ENCODE measurements around the gene GALNTL6.
"Not testable (repeated sequence)": the region's sequence is repeated elsewhere in the genome, so short reads cannot be mapped to it uniquely, and the experiment has no call there.

The GALNTL6 gene

DNA sequence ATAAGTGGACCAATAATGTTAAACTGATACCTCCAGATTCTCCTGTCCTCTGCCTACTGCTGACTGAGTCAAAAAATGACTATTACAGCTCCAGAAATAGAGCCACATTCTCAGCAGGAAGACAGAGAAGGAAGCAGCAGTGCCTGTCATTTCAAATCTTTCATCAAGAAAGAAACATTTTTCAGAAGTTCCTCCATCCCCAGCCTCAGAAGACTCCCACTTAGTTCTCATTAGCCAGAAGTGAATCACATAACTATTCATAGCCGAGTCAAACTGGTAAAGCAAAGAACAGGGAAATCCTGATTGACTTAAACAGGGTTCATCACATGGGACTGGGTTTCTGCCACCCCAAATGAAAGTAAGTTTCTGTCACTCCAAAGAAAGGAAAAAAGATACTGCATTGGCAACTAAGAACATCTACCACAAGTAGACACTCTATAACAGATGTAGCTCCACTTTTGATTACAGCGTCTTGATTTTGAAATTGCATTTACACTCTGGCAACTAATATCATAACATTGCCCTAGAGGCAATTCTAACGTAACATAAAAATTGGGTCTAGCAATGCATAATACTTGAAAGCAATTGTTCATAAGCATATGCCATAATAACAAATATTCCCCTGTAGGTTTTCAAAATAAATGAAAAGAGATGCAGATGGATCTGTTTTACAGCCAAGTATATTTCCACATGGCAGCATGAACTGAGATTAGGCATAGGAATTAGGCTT lies 599.8 kb downstream of the GALNTL6 start:
- DNase-seq = no peak

DNA sequence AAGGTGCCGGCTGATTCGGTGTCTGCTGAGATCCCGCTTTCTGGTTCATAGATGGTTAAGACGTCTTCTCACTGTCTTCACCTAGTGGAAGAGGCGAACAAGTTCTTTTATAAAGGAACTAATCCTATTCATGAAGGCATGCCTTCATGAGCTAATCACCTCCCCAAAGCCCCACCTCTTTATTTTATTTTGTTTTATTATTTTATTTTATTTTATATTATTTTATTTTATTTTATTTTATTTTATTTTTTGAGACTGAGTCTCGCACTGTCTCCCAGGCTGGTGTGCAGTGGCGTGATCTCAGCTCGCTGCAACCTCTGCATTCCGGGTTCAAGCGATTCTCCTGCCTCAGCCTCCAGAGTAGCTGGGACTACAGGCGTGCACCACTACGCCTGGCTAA lies 615.8 kb downstream of the GALNTL6 start:
- not testable (repeated sequence) for DNase-seq

DNA sequence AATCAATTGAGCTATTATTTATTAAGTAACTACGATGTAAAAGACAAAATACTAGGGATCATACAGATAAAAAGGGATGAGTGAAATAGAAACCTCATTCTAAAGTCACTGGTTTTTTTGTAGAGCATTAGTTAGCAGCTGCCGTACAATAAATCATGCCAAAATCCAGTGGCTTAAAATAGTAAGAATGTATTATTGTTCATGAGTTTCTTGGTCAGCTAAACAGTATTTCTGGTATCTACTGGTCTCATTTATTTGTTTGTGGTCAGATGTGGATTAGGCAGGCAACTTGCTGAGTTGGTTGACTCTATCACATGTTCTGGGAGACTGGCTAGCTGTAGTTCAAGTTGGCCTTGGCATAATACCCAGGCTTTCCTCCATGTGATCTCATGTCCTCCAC lies 667.3 kb downstream of the GALNTL6 start:
- no peak for DNase-seq

DNA sequence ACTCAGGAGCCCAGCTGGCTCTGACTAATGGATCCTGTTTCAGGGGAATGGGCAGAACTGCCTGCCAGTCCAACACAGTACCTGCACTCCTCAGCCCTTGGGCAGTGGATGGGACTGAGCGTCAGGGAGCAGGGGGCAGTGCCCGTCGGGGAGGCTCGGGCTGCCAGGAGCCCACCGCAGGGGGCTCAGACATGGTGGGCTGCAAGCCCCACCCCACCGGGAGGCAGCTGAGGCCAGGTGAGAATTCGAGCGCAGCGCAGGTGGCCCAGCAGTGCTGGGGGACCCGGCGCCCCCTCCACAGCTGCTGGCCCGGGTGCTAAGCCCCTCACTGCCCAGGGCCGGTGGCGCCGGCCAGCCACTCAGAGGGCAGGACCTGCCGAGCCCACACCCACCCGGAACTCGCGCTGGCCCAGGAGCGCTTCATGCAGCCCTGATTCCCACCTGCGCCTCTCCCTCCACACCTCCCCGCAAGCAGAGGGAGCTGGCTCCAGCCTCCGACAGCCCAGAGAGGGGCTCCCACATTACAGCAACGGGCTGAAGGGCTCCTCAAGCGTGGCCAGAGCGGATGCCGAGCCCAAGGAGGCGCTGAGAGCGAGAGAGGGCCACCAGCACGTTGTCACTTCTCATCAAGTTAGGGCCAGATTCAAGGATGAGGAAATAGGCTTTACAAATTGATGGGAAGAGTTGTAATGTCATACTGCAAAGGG lies 668.8 kb downstream of the GALNTL6 start:
- DNase-seq = no peak

DNA sequence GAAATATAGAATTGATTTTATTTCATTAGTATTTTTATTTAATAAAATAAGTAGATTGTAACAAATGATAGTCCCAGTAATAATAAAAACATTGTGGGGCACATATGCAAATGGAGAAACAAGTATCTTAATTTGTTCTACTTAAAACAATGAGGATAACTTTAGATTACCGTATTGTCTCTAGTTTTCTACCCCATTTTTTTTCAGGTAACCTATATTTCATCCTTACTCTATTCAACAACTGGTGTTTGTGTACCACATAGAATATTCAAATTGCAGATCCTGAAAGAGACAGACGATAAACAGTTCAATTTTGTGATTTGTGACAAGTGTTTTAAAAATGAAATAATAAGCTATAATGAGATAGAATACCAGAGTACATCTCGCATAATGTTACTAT lies 671.8 kb downstream of the GALNTL6 start:
- no peak for DNase-seq

DNA sequence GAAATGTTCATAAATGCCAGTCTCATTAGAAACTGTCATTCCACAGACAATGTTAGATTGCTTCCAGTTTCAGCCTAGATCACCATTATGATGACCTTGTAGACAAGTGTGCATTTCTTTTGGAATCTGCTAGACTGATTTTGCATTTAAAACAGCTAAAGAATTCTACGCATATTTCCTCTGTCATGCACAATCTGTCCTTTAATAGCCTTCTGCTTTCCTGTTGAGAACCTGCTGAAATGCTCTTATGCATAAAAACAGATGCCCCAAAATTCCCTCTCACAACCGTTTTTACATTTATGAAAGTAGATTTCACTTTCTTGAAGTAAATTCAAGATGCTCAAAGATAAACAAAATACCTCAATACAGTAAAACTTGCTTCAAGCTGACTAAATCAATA lies 673.3 kb downstream of the GALNTL6 start:
- DNase-seq = no peak

DNA sequence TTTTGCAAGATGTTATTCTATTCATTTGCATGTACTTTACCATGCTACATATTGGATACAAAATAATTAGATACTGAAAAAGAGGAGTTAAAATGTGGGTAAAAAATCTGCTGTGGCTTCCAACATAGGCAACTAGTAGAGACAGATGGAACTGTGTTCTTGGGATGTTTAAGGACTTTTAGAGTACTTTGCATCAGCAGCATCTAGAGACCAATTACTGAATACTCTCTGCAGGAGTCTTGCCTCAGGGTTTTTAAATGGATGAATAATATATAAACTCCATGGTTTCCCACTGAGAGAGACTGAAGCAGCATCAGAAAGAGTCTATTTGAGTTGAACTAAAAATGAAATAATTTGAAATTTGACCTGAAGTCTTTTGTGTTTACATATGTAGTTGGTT lies 676.7 kb downstream of the GALNTL6 start:
- no peak for DNase-seq

DNA sequence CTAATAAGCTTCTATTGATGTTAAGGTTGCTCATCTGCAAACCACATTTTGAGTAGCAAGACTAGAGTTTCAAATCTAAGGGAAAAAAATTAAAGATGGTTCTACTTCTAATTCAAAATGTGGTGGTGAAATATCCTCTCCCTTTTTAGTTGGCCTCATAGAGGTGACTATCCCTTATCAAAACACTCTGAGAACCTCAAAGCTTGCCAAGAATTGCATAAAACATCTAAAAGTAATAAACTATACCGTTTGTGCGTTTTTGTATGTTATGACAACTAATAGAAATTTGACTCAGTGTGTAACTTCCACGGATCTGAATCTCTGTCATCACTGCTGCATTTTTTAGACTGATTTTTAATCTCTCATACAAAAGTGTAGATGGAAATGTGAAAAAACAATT lies 682.6 kb downstream of the GALNTL6 start:
- no peak for DNase-seq

DNA sequence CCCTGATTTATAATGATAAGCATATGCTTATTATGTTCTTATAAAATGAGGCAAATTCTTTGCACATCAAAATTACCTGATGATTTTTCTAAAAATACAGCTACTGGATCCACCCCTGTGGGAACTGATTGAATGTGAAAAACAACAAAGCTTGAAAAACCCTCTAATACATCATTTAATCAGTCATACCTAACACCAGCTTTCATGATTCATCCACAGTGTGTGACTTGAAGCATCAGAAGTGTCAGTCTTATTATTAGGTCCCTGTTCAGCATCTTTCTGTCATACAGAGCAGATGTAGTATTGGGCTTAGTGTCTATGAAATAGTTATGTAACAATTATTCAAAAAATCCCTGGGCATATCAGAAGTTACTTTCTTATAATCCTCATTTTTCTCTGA lies 684.1 kb downstream of the GALNTL6 start:
- DNase-seq = no peak

DNA sequence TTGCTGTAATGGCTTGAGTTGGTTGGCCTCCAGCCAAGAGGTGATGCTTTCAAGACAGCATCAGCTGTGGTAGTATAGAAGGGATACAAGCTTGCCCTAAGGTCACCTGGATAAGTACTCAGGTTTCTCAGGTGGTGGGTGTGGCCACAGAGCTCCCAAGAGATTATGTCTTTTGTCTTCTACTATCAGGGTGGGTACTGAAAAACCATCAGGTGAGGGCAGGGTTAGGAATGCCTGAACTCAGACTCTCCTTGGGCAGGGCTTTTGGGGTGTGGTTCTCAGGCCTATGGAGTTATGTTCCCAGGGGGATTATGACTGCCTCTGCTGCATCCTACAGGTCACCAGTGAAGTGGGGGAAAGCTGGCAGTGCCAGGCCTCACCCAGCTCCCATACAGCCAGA lies 700.8 kb downstream of the GALNTL6 start:
- no peak for DNase-seq

DNA sequence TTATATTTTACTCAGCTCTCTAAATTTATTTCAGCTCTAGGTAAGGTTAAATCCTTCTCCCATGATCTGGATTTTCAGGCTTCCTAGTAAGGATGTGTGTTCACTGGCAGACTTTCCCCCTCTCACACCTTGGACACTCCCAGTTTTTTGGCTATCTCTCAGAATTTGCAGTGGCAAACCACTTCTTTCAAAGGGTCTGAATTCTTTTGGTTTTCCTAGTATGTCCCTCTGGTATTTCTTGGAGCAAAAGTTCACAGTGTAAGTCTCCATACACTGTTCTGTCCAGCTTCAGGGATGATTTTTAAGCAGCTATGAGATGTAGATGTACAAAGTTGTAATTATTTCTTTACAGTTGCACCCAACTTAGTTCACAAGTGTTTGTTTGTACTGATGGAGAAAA lies 701.6 kb downstream of the GALNTL6 start:
- DNase-seq = no peak

DNA sequence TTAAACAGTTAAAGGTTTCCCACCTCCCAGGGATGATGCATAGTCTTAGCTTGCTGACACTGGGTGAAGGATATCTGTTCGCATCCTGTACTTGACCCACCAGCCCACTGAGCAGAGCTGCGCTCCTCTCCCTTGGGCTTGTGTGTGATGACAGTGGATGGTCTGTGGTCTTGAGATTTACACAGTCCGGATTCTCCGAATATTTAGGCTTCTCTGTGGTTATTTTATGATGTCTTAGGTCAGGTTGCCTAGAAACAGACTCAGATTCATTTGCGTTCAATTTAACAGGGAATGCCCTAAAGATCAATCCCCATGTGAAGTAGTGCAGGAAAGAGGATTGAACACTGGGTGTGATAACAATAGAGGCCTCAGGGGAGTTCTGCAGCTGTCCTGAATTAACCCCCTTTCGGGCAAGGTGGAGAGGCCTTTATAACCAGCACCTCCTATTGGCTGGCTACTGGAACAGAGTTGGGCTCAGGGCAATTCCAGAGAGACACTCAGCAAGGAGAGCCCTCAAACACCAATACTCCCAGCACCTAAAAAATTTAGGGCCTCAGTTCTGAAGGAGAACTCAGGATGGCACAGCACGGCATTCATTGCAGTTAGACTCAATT lies 702.2 kb downstream of the GALNTL6 start:
- no peak for DNase-seq

DNA sequence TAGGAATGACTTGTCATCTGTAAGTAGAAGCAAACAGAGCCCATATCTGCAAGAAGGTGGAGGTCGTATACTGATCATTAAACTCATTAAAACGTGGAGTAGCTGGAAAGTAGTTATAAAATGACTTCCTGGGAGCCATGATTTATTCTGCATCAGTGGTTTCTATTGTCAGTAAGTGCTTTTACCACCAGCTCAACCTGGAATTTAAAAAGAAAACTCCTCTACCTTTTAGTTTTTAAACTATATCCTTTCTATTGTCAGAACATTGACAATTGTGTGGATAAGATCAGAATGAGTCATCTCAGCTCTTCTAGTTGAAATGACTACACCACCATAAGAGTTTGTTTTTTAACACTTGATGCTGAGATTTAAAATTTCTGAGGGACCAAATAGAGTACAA lies 704.2 kb downstream of the GALNTL6 start:
- no peak for DNase-seq

DNA sequence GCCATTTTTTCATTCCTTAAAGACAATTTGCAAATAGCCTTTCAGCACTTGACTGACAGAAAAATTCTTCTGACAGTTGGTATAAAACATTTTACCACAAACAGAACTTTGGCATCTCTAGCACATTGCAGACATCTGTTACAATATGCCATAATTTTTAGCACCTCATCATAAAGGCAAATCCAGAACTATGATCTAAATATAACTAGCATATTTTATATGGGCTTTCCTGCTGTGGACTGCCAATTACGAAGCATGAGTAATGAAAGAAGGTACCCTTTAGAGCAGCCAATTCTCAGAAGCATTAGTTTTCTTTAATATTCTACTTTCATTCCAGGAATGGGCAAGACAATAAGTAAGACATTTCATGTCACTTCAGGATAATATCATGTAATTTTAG lies 708.0 kb downstream of the GALNTL6 start:
- DNase-seq = no peak

DNA sequence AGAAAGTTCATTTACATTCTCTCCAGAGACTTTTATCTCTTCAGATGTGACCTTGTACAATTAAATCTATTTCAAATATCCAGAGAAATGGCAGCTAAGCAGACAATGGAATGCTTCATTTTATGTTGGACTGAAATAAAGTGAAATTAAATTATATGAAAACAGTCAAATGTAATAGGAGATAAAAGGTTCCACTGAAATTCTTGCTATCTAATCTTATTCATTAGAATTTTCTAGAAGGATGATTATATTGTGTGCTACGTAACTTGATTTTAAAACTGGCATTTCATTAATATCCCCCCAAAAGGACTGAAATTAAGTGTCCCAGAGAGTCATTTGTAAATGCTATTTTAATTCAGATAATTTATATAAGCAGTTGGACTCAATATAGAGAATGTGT lies 708.5 kb downstream of the GALNTL6 start:
- no peak for DNase-seq

DNA sequence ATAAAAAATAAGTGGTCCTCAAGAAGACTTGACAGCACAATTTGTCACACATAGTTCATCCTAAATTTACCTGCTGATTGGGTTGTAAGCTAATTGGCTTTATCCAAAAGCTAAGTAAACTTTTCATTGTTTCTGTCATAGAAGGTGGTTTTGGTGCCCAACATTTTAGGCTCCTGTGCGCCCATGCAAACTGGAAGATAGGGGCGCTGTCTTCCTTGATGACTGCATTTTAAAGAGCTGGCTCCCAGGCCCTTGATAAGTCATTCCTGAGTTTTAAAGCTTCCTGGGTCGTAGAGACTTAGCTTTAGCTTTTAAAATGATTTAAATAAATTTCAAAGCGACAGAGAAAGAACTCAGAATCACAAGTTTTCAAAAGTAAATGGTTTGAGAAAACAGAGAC lies 730.0 kb downstream of the GALNTL6 start:
- no peak for DNase-seq

DNA sequence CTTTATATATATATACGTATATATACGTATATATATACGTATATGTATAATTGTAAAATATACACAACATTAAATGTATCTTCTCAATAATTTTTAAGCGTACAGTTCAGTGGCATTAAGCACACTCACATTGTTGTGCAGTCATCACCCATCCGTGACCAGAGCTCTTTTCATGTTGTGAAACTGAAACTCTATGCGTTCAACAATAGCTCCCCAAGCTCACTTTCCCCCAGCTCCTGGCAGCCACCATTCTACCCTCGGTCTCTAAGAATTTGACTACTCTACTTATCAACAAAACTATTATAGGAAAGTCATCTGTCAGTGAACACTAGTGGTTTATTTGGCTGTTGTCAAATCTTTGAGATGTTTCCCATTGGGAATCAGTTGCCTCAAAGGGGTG lies 733.6 kb downstream of the GALNTL6 start:
- DNase-seq = no peak

DNA sequence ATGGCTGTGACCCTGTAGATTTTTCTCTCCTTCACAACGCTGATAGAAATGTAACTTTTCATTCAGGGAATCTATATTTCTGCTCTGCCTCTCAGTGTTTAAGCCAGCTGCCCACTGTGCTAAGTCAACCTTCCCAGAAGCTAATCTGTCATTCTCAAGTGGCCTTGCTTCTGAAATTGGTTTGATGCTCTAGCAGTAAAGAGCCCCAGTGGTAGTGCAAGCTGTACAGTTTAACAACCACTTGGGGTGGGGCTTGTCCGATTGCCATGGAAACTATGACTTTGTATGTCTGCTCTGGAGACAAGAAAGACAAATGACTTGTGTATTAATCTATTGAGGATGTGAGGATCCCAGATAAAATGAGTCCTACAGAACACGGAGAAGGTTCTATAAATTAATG lies 734.5 kb downstream of the GALNTL6 start:
- no peak for DNase-seq

DNA sequence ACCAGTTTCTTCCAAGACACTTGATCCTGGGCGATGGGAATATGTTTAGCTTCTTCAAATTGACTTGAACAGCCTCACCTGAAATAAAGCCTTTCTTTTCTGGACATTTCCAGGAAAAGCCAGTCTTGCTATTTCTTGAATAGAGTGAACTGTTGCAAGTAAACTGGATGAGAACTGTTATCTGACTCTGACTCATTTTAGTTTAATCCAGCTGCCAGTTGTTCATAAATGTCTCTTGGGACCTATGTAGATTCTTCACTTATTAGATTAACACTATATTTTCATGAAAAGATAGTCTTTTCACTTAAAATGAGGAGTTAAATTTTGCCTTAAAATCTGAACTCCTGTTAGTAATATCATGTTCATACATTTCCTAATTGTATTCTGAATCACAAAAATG lies 740.0 kb downstream of the GALNTL6 start:
- DNase-seq = no peak

DNA sequence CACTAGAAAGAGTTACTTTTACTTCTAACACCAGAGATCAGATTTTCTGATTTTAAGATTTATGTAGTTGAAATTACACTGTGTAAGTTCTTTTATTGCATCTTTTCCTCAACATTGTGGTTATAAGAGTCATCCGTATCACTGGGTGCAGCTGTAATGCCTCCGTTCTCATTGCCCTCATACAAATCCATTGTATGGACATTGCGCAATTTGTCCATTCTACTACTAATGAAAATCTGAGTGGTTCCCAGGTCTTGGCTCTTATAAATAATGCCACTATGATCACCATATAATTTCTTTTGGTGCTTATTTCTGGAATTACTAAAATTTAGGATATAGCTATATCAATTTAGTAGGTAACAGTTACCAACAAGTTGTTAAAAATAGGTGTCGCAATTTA lies 741.4 kb downstream of the GALNTL6 start:
- DNase-seq = no peak

DNA sequence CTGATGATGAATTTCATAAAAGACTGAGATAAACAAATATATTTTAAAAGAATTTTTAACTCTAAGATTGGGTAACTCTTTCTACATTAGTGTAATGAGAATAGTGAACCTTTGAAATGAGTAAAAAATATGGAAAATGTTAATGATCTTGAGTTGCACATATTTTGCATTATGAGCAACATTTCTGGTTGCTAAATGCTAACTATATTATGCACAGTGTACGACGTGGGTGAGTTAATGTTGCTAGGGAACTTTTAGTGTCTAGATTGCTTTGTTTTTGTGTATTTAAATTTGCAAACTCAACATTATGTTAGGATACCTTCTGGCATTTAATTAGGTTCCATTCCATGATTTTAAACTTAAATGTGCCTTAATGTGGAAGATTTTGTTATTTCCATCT lies 742.5 kb downstream of the GALNTL6 start:
- no peak for DNase-seq

DNA sequence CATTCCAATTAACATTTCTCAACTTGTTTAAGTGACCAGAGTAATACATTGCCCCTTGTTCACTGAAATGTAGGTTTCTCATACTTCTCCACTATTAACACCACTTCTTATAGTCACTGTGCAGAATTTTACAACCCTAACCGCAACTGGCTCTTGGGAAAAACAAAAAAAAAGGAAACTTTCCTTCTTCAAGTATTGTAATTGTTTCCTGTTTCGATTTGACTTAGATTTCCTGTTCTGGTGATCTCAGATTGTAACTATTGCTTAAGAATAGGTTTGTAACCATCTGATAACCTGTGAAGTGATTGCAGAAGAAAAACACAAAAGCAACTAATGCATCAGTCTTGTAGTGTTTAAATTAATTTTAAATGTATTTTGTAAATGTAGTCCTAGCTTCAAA lies 760.7 kb downstream of the GALNTL6 start:
- DNase-seq = no peak

DNA sequence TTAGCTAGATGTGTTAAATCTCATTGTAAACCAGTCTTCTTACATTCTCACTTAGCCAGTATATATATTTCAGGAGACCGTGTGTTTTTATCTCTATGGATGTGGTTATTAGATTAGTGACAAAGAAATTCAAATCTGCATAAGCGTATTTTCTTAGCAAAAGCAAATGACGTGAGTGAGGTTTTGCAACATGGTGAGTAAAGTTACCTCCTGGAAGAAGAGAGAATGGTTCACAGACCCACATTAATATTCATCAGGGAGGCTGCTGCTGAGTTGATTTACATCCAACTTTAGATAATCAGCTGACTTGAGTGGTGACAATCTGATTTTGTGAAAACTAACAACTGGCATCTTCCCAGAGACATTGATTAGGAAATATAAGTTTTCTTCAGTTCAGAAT lies 765.5 kb downstream of the GALNTL6 start:
- DNase-seq = no peak

DNA sequence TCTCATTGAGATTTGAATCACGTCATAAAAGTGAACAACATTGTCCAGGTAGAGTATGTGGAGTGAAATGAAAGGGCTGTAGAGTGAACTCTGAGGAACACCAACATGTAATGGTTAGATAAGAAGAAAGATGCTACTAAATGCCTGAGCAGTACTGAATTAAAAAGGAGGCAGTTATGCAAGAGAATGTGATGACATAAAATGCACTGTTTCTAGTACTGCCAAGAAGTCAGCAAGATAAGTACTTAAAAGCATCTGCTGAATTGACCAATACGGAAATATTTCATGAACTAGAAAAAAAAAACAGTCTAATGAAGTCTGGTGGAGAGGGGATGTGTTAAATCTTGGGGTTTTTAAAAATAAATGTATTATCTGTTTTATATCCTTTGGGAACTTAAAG lies 771.6 kb downstream of the GALNTL6 start:
- DNase-seq = no peak

DNA sequence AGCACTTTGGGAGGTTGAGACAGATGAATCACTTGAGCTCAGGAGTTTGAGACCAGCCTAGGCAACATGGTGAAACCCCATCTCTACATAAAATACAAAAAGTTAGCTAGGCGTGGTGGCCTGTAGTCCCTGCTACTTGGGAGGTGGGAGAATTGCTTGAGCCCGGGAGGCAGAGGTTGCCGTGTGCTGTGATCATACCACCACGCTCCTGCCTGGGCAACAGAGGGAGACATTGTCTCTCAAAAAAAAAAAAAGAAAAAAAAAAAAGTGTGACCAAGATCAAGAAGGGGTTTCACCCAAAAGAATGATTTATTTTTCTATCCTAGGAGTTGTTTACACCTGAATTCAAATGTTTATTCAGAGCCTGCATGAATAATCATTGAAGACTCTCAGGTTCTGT lies 783.0 kb downstream of the GALNTL6 start:
- DNase-seq = no peak

Data from activated naive CD4-positive, alpha-beta T cell treated with Interleukin-2 at 50 U/mL for 16 hours (primary cell).